Measurements from ENCODE around the gene CCR2.
"Not testable (repeated sequence)": the region's sequence is repeated elsewhere in the genome, so short reads cannot be mapped to it uniquely, and the experiment has no call there.

DNA sequence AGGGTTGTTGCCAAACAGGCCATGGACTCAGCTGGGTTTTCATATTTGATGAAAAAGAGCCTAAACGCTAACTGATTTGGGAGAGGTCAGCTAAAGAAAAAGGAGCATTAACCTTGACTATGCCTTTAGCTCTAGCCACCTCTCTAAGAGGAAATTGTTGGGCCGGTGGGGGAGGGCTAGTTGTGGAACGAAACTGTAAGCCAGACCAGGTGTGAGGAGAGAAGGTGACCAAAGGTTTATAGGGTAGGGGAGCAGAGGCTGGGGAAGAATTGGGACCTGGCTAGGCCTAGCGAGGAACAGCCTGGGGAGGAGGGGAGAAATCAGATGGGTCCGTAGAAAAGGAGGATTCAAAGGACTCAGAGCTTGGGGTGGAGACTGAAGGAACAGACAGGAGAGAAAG lies 37.6 kb downstream of the CCR2 start:
- not testable (repeated sequence) for TF ChIP-seq TCF7L2 (IDR thresholded peaks at IDR 0.05; ENCODE audit: borderline replicate concordance, low read depth, low read length); ZFP37 (tag by site-specific recombination; IDR thresholded peaks at IDR 0.05); ZNF571 (tag by site-specific recombination; IDR thresholded peaks at IDR 0.05); SP2 (tag by site-specific recombination; IDR thresholded peaks at IDR 0.05); ZNF48 (tag by site-specific recombination; IDR thresholded peaks at IDR 0.05); ZNF664 (tag by site-specific recombination; IDR thresholded peaks at IDR 0.05); ZNF394 (tag by site-specific recombination; IDR thresholded peaks at IDR 0.05; ENCODE audit: borderline replicate concordance); ZNF335 (tag by site-specific recombination; conservative IDR thresholded peaks at IDR 0.05); ZBTB48 (tag by site-specific recombination; IDR thresholded peaks at IDR 0.05)
- TF ChIP-seq, protein P1, sequence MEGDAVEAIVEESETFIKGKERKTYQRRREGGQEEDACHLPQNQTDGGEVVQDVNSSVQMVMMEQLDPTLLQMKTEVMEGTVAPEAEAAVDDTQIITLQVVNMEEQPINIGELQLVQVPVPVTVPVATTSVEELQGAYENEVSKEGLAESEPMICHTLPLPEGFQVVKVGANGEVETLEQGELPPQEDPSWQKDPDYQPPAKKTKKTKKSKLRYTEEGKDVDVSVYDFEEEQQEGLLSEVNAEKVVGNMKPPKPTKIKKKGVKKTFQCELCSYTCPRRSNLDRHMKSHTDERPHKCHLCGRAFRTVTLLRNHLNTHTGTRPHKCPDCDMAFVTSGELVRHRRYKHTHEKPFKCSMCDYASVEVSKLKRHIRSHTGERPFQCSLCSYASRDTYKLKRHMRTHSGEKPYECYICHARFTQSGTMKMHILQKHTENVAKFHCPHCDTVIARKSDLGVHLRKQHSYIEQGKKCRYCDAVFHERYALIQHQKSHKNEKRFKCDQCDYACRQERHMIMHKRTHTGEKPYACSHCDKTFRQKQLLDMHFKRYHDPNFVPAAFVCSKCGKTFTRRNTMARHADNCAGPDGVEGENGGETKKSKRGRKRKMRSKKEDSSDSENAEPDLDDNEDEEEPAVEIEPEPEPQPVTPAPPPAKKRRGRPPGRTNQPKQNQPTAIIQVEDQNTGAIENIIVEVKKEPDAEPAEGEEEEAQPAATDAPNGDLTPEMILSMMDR (tag by site-specific recombination; IDR thresholded peaks at IDR 0.05) = not testable (repeated sequence)
- TF ChIP-seq, protein P2, sequence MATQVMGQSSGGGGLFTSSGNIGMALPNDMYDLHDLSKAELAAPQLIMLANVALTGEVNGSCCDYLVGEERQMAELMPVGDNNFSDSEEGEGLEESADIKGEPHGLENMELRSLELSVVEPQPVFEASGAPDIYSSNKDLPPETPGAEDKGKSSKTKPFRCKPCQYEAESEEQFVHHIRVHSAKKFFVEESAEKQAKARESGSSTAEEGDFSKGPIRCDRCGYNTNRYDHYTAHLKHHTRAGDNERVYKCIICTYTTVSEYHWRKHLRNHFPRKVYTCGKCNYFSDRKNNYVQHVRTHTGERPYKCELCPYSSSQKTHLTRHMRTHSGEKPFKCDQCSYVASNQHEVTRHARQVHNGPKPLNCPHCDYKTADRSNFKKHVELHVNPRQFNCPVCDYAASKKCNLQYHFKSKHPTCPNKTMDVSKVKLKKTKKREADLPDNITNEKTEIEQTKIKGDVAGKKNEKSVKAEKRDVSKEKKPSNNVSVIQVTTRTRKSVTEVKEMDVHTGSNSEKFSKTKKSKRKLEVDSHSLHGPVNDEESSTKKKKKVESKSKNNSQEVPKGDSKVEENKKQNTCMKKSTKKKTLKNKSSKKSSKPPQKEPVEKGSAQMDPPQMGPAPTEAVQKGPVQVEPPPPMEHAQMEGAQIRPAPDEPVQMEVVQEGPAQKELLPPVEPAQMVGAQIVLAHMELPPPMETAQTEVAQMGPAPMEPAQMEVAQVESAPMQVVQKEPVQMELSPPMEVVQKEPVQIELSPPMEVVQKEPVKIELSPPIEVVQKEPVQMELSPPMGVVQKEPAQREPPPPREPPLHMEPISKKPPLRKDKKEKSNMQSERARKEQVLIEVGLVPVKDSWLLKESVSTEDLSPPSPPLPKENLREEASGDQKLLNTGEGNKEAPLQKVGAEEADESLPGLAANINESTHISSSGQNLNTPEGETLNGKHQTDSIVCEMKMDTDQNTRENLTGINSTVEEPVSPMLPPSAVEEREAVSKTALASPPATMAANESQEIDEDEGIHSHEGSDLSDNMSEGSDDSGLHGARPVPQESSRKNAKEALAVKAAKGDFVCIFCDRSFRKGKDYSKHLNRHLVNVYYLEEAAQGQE (tag by site-specific recombination; IDR thresholded peaks at IDR 0.05) = not testable (repeated sequence)
- TF ChIP-seq, protein P3, sequence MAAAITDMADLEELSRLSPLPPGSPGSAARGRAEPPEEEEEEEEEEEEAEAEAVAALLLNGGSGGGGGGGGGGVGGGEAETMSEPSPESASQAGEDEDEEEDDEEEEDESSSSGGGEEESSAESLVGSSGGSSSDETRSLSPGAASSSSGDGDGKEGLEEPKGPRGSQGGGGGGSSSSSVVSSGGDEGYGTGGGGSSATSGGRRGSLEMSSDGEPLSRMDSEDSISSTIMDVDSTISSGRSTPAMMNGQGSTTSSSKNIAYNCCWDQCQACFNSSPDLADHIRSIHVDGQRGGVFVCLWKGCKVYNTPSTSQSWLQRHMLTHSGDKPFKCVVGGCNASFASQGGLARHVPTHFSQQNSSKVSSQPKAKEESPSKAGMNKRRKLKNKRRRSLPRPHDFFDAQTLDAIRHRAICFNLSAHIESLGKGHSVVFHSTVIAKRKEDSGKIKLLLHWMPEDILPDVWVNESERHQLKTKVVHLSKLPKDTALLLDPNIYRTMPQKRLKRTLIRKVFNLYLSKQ (tag by site-specific recombination; IDR thresholded peaks at IDR 0.05; ENCODE audit: borderline replicate concordance) = not testable (repeated sequence)
- TF ChIP-seq, protein P4, sequence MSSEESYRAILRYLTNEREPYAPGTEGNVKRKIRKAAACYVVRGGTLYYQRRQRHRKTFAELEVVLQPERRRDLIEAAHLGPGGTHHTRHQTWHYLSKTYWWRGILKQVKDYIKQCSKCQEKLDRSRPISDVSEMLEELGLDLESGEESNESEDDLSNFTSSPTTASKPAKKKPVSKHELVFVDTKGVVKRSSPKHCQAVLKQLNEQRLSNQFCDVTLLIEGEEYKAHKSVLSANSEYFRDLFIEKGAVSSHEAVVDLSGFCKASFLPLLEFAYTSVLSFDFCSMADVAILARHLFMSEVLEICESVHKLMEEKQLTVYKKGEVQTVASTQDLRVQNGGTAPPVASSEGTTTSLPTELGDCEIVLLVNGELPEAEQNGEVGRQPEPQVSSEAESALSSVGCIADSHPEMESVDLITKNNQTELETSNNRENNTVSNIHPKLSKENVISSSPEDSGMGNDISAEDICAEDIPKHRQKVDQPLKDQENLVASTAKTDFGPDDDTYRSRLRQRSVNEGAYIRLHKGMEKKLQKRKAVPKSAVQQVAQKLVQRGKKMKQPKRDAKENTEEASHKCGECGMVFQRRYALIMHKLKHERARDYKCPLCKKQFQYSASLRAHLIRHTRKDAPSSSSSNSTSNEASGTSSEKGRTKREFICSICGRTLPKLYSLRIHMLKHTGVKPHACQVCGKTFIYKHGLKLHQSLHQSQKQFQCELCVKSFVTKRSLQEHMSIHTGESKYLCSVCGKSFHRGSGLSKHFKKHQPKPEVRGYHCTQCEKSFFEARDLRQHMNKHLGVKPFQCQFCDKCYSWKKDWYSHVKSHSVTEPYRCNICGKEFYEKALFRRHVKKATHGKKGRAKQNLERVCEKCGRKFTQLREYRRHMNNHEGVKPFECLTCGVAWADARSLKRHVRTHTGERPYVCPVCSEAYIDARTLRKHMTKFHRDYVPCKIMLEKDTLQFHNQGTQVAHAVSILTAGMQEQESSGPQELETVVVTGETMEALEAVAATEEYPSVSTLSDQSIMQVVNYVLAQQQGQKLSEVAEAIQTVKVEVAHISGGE (tag by site-specific recombination; conservative IDR thresholded peaks at IDR 0.05; ENCODE audit: low read depth) = not testable (repeated sequence)

All from HEK293 (cell line).